Hepatocyte (in vitro differentiated cells): ENCODE results near the gene ADGRV1. TPM values are rescaled to one million over a fixed set of nuclear protein-coding genes. Genes with fewer than 3 reads are reported as not detected.
A peak's percentile ranks its signal among the peaks of the same experiment; 100 is the strongest.

Experiments used
- DNase-seq: peaks from one replicate; pipeline ENCODE4 v3.0.0-alpha.2; 2016; ENCODE audit warnings: low spot score
- H2AFZ ChIP-seq: fragments of 200-600 bp; sonication (generic); 2 replicates; pipeline ENCODE4 v1.6.0; 2016; ENCODE audit warnings: antibody characterized with exemption, mild to moderate bottlenecking
- H3K27ac ChIP-seq: fragments of 200-600 bp; sonication (generic); 2 replicates; pipeline ENCODE4 v1.5.1; 2016; ENCODE audit warnings: mild to moderate bottlenecking
- H3K27me3 ChIP-seq: fragments of 200-600 bp; sonication (generic); 2 replicates; pipeline ENCODE4 v1.6.1; 2016
- H3K36me3 ChIP-seq: fragments of 200-600 bp; sonication (generic); replicated peaks from 2 replicates; pipeline ENCODE4 v1.5.1; 2016; ENCODE audit warnings: low read depth; ENCODE audit not compliant: insufficient read depth
- H3K4me1 ChIP-seq: fragments of 200-600 bp; sonication (generic); 2 replicates; pipeline ENCODE4 v1.5.1; 2016; ENCODE audit warnings: mild to moderate bottlenecking, moderate library complexity; ENCODE audit not compliant: insufficient read depth
- H3K4me2 ChIP-seq: fragments of 200-600 bp; sonication (generic); 2 replicates; pipeline ENCODE4 v1.6.0; 2016
- H3K4me3 ChIP-seq: fragments of 200-600 bp; sonication (generic); 2 replicates; pipeline ENCODE4 v1.5.1; 2016; ENCODE audit warnings: mild to moderate bottlenecking
- H3K79me2 ChIP-seq: fragments of 200-600 bp; sonication (generic); 2 replicates; pipeline ENCODE4 v1.6.0; 2017; ENCODE audit warnings: mild to moderate bottlenecking
- H3K9me2 ChIP-seq: fragments of 200-600 bp; sonication (generic); replicated peaks from 2 replicates; pipeline ENCODE4 v1.6.0; 2017; ENCODE audit warnings: mild to moderate bottlenecking; ENCODE audit not compliant: insufficient read depth
- H3K9me3 ChIP-seq: fragments of 200-600 bp; sonication (generic); 2 replicates; pipeline ENCODE4 v1.5.1; 2016; ENCODE audit warnings: low read depth, mild to moderate bottlenecking
- H4K20me1 ChIP-seq: fragments of 200-600 bp; sonication (generic); 2 replicates; pipeline ENCODE4 v1.6.0; 2016; ENCODE audit warnings: mild to moderate bottlenecking; ENCODE audit not compliant: insufficient read depth, poor library complexity, severe bottlenecking
- CTCF ChIP-seq: fragments of 200-600 bp; sonication (generic); IDR thresholded peaks from 2 replicates; pipeline ENCODE4 v1.5.1; 2016; ENCODE audit warnings: antibody characterized with exemption, mild to moderate bottlenecking; ENCODE audit not compliant: poor library complexity
- EZH2 ChIP-seq: fragments of 200-600 bp; sonication (generic); IDR thresholded peaks from 2 replicates; pipeline ENCODE4 v1.6.1; 2016; ENCODE audit warnings: antibody characterized with exemption, mild to moderate bottlenecking, borderline replicate concordance
- EZH2phosphoT487 ChIP-seq: fragments of 200-600 bp; sonication (generic); IDR thresholded peaks from one replicate; pipeline ENCODE4 v1.6.1; 2018; ENCODE audit warnings: antibody characterized with exemption, mild to moderate bottlenecking, low read depth, moderate library complexity; ENCODE audit not compliant: unreplicated experiment, severe bottlenecking
- WGBS: methylation state at CpG from one replicate; pipeline ENCODE4 v1.1.6; 2016; ENCODE audit warnings: low lambda C conversion rate; ENCODE audit errors: missing lambda C conversion rate; 5-methylcytosine and 5-hydroxymethylcytosine counted together
- polyA plus RNA-seq: library from polyadenylated mRNA; unstranded; fragments of >200 nt; fragmentation: Nextera tagmentation; extraction: Ambion mirVana; gene quantifications from 2 replicates; pipeline ENCODE4 v1.2.1, GENCODE V29; 2016
- total RNA-seq: library from RNA; depleted of rRNA; stranded (reverse); fragments of >200 nt; gene quantifications from 2 replicates; pipeline ENCODE4 v1.2.3, GENCODE V29; 2014

ADGRV1 gene
- total and polyA plus RNA-seq, 2 experiments from 2014 or later = 74.9 to 88.3 TPM

DNA sequence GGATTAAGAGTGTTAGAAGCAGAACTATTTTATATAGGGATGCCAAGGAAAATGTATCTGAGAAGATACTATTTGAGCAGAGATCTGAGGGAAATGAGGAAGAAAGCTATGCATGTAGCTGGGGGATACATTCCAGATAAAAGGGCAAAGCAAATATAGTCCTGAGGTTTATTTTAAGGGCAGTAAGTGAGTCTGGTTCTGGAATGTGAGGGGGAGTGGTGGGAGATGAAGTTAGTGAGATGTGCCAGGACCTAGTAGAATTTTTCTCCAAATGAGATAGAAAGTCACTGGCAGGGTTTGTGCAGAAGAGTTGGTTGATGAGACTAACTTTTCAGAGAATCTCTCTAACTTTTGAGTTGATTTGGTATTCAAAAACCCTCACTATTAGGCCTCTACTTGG is 374.7 kb downstream of the ADGRV1 start:
- H3K79me2 ChIP-seq = no peaks in the 10 kb centered on the region
- H3K27ac ChIP-seq = no peak overlapping the region
- H3K4me1 ChIP-seq = peaks cover 6% of the 10 kb centered on the region
- no peaks in the 10 kb centered on the region for H3K27me3 ChIP-seq
- H3K9me3 ChIP-seq = no peaks in the 10 kb centered on the region
- DNase-seq = no peak
- no peak overlapping the region for H2AFZ ChIP-seq
- no peak overlapping the region for H3K4me2 ChIP-seq
- H3K4me3 ChIP-seq = no peak overlapping the region
- no peaks in the 10 kb centered on the region for H3K36me3 ChIP-seq
- no peak for TF ChIP-seq EZH2phosphoT487
- no peak for TF ChIP-seq CTCF
- no peak for TF ChIP-seq EZH2
- no peaks in the 10 kb centered on the region for H3K9me2 ChIP-seq
- no peaks in the 10 kb centered on the region for H4K20me1 ChIP-seq

GRCh38 chr5:90934091-90934719 is 375.6 kb downstream of the ADGRV1 start:
- no peak overlapping the region for H3K4me3 ChIP-seq
- peaks cover 8% of the 10 kb centered on the region for H3K4me1 ChIP-seq
- no peaks in the 10 kb centered on the region for H3K36me3 ChIP-seq
- no peaks in the 10 kb centered on the region for H3K79me2 ChIP-seq
- H3K27ac ChIP-seq = peak overlapping the region; percentile 52
- DNase-seq = no peak
- H3K9me2 ChIP-seq = no peaks in the 10 kb centered on the region
- H3K9me3 ChIP-seq = no peaks in the 10 kb centered on the region
- WGBS = 50% methylated on average over 5 of the region's 5 CpGs
- H2AFZ ChIP-seq = no peak overlapping the region
- no peak overlapping the region for H3K4me2 ChIP-seq
- H3K27me3 ChIP-seq = no peaks in the 10 kb centered on the region
- no peaks in the 10 kb centered on the region for H4K20me1 ChIP-seq
- TF ChIP-seq CTCF (no peak), EZH2phosphoT487 (no peak), EZH2 (no peak)

- H3K9me3 ChIP-seq = no peaks in the 10 kb centered on the region
- TF ChIP-seq EZH2 (no peak), EZH2phosphoT487 (no peak), CTCF (no peak)
- H3K27ac ChIP-seq = peak overlapping the region; percentile 52
These were observed 376.1 kb downstream of the ADGRV1 start for GRCh38 chr5:90934738-90935137.

DNA sequence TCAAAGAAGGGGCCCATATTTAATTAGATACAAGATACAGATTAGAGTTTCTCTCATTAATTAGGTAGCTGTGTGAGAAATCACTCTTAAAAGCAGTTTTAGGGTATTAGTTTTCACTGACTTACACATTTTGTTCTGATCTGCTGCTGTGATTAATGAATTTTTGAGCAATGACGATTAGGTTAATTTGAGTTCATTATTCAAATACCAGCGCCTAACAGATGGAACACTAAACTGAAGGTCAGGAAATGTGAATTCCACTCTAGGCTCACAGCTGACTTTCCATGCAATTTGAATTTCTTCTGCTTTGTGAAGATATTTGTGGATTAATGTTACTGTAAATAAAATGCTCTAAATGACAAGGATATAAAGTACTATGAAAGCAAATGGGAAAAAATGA is 380.6 kb downstream of the ADGRV1 start:
- WGBS = 86% methylated on average over 2 of the region's 2 CpGs
- Histone ChIP-seq H2AFZ (no peak overlapping the region), H4K20me1 (no peaks in the 10 kb centered on the region), H3K4me3 (no peak overlapping the region), H3K4me1 (peaks cover 19% of the 10 kb centered on the region), H3K9me2 (no peaks in the 10 kb centered on the region), H3K4me2 (no peak overlapping the region), H3K27ac (peak overlapping the region; percentile 77), H3K36me3 (no peaks in the 10 kb centered on the region), H3K79me2 (no peaks in the 10 kb centered on the region), H3K9me3 (no peaks in the 10 kb centered on the region), H3K27me3 (no peaks in the 10 kb centered on the region)
- TF ChIP-seq EZH2phosphoT487 (no peak), EZH2 (no peak), CTCF (no peak)
- DNase-seq = no peak

More at GRCh38 chr5:90934738-90935137, 376.1 kb downstream of the ADGRV1 start:
- Histone ChIP-seq H3K4me3 (no peak overlapping the region), H4K20me1 (no peaks in the 10 kb centered on the region), H3K79me2 (no peaks in the 10 kb centered on the region), H3K4me2 (no peak overlapping the region), H3K9me2 (no peaks in the 10 kb centered on the region), H3K27me3 (no peaks in the 10 kb centered on the region), H3K36me3 (no peaks in the 10 kb centered on the region), H2AFZ (no peak overlapping the region), H3K4me1 (peaks cover 12% of the 10 kb centered on the region)
- WGBS = 92% methylated on average over 2 of the region's 2 CpGs
- no peak for DNase-seq
